Adrenal gland (tissue), 12 donors: Measurements from ENCODE around the gene IFIT1. TPM values are rescaled to one million over a fixed set of nuclear protein-coding genes. Genes with fewer than 3 reads are reported as not detected.

Source experiments
- DNase-seq, 7 donors: peaks; one replicate each; pipeline ENCODE4 v3.0.0-alpha.2; 2019 to 2020
- H3K27ac ChIP-seq, 5 donors: fragments of 200-600 bp; sonication (generic) in 4 of 5; 1 replicate in 3 of 5; 2 replicates in 2 of 5; pipeline versions ENCODE4 v1.5.1 to v1.8.0; 2016 to 2020; ENCODE audit warnings: mild to moderate bottlenecking in 1 of 5
- H3K27me3 ChIP-seq: fragments of 200-600 bp; 2 replicates; pipeline ENCODE4 v1.8.0; 2021
- H3K36me3 ChIP-seq, 2 donors: fragments of 200-600 bp; replicated peaks in 1 of 2; 1 replicate in 1 of 2; 2 replicates in 1 of 2; pipeline versions ENCODE4 v1.5.1 to v1.8.0; 2018 to 2022
- H3K4me1 ChIP-seq, 2 donors: fragments of 200-600 bp; replicated peaks in 1 of 2; 1 replicate in 1 of 2; 2 replicates in 1 of 2; pipeline versions ENCODE4 v1.5.1 to v1.8.0; 2018 to 2021
- H3K4me3 ChIP-seq, 4 donors: fragments of 200-600 bp; sonication (generic) in 3 of 4; one replicate each; pipeline ENCODE4 v1.5.1; 2016 to 2018
- H3K9me3 ChIP-seq, 3 donors: fragments of 200-600 bp; sonication (generic) in 1 of 3; replicated peaks in 1 of 3; 1 replicate in 2 of 3; 2 replicates in 1 of 3; pipeline versions ENCODE4 v1.5.1 to v1.8.0; 2016 to 2021
- POLR2A ChIP-seq, 2 donors: fragments of 450-650 bp; IDR thresholded peaks; one replicate each; pipeline ENCODE4 v1.6.1; 2017; ENCODE audit warnings: antibody characterized with exemption in 2 of 2, mild to moderate bottlenecking in 2 of 2, moderate library complexity in 1 of 2
- WGBS, 4 donors: extraction: QIAGEN DNeasy Blood & Tissue Kit in 2 of 4; methylation state at CpG; one replicate each; pipeline versions ENCODE4 v1.1.5 to v1.1.7; 2013 to 2017; 5-methylcytosine and 5-hydroxymethylcytosine counted together
- intact Hi-C, 2 donors: fragments of 100-400 bp; cut with DNase I; formaldehyde crosslinking; loops; one replicate each; pipeline versions ENCODE4 v1.14.1 to v1.15.0; 2022 to 2023
- polyA plus RNA-seq, 3 donors: library from polyadenylated mRNA; stranded (reverse); fragments of 200-250 nt in 2 of 3; fragments of 350-450 nt in 1 of 3; fragmentation: Illumina TruSeq in 1 of 3; extraction: RNeasy Lipid Tissue Mini Kit (QIAGEN cat#74804) in 1 of 3; gene quantifications; one replicate each; pipeline ENCODE4 v1.2.3, GENCODE V29; 2013 to 2014
- total RNA-seq, 9 donors: library from RNA; depleted of rRNA in 4 of 9; stranded (reverse); fragments of >200 nt in 4 of 9; fragments of 120-200 nt in 1 of 9; fragmentation: NEBNext Ultra II Directional in 1 of 9; extraction: Animal tissue kit (Norgen Biotek cat#: 25700) in 1 of 9; gene quantifications; one replicate each; pipeline versions ENCODE4 v1.1.0 to v1.2.4, GENCODE V29; 2013 to 2023
- TF ChIP-seq, protein P1 (sequence below), 6 experiments: fragments of 450-650 bp in 4 of 6; fragments of 200-600 bp in 2 of 6; sonication (generic) in 1 of 6; IDR thresholded peaks; 1 replicate in 5 of 6; 2 replicates in 1 of 6; pipeline versions ENCODE4 v1.5.1 to v1.8.0; 2016 to 2021; ENCODE audit warnings: antibody characterized with exemption in 6 of 6, mild to moderate bottlenecking in 2 of 6, moderate library complexity in 1 of 6
- donor health status: healthy with polysubstance abuse.
- donor health status: Bipolar disorder and iron deficiency.
- donor health status: DM: yes; HTN: yes; CAD: no.
- donor health status: DM: no; HTN: no; CAD: no.
- donor health status: DM: no; HTN: no; CAD: no.
- donor health status: DM: yes; HTN: yes; CAD: no.

IFIT1 gene
- total and polyA plus RNA-seq, 12 donors = 20.9 to 168 (median 62.0) TPM

DNA sequence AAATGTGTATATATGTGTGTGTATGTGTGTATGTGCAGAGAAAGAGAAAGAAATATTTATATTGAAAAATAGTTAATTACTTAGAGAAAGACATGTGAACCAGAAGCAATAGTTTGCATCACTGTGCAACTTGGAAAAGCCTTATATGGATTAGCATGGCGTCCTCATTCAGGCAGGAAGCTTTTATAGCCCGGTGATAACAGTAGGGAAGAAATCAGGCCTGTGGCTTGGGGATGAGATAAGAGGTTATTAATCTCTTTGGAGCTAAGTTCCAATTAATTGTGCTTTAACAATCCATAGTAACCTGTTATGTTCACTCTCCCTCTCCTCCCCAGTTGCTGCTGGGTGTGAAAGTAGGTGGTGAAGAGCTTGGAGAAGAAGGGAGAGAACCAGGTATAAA, 58.5 kb downstream of the IFIT1 start:
- Histone ChIP-seq H3K27me3 (no peaks in the 10 kb centered on the region), H3K4me3 (no peak overlapping the region), H3K9me3 (no peaks in the 10 kb centered on the region), H3K27ac (no peak overlapping the region), H3K4me1 (no peaks in the 10 kb centered on the region), H3K36me3 (no peaks in the 10 kb centered on the region)
- WGBS, 4 donors = 82 to 91% (median 86%) methylated on average over 2 of the region's 2 CpGs
- DNase-seq = no peak
- intact Hi-C loops = no loop called here
- no peak for TF ChIP-seq POLR2A (IDR thresholded peaks at IDR 0.05)
- TF ChIP-seq, protein P1, sequence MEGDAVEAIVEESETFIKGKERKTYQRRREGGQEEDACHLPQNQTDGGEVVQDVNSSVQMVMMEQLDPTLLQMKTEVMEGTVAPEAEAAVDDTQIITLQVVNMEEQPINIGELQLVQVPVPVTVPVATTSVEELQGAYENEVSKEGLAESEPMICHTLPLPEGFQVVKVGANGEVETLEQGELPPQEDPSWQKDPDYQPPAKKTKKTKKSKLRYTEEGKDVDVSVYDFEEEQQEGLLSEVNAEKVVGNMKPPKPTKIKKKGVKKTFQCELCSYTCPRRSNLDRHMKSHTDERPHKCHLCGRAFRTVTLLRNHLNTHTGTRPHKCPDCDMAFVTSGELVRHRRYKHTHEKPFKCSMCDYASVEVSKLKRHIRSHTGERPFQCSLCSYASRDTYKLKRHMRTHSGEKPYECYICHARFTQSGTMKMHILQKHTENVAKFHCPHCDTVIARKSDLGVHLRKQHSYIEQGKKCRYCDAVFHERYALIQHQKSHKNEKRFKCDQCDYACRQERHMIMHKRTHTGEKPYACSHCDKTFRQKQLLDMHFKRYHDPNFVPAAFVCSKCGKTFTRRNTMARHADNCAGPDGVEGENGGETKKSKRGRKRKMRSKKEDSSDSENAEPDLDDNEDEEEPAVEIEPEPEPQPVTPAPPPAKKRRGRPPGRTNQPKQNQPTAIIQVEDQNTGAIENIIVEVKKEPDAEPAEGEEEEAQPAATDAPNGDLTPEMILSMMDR (IDR thresholded peaks at IDR 0.05) = no peak

DNA sequence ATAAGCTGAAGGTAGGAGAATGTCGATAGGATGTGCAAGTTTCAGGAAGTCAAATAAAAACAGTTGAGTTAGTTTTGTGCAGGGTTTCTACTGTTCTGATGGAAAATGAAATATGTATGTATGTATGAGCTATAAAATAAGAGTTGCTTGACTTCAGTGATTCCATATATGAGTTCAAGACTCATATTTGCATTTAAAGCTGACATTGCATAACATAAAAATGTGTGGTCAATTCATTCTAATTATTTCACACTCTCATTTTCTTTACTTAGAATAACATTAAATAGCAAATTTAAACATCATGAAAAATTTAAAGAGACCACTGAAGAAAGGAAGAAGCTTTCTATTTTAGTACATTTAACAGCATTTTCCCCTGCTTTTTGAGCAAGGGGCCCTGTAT, 59.8 kb downstream of the IFIT1 start:
- 65 to 79% (median 73%) methylated on average over 1 of the region's 1 CpG for WGBS, 4 donors
- H3K27ac ChIP-seq = no peak overlapping the region
- TF ChIP-seq POLR2A (IDR thresholded peaks at IDR 0.05) = no peak
- TF ChIP-seq, protein P1 (IDR thresholded peaks at IDR 0.05) = no peak
- intact Hi-C loops = no loop called here
- H3K36me3 ChIP-seq = no peaks in the 10 kb centered on the region
- no peak overlapping the region for H3K4me3 ChIP-seq
- no peaks in the 10 kb centered on the region for H3K27me3 ChIP-seq
- DNase-seq = no peak
- H3K9me3 ChIP-seq = no peaks in the 10 kb centered on the region
- H3K4me1 ChIP-seq = no peaks in the 10 kb centered on the region

DNA sequence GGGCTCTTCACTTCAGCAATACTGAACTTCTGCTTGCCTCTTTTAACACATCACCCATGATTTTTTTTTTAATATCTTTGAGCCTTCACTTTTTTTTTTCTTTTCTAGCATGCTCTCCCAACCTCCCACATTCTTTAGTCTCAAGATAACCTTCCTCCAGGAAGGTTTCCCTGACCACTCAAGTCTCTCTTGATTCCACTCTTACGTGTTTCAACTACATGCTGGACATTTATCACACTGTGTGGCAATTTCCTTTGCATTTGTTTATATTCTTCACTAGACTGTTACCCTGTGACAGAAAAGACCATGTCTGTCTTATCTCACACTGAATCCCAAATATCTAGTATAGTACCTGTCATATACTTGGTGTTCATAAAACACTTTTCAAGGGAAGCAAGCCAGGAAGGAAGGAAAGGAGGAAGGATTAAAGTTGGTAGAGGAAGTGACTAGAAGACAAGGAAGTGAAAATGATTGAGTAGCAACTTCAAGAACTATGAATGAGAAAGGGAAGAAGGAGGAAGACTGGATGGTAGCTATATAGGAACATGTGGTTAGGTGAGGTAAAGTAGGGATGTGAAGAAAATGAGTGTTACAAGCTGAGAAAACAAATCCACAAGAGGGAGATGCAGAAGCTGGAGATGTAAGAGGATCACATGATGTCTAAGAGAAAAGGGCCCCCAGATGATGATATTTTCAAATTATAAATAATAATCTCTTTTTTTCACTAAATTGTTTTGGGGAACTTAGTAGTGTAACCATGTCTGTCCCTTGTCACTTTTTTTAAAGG, 62.3 kb downstream of the IFIT1 start:
- 36 to 68% (median 59%) methylated on average over 1 of the region's 1 CpG for WGBS, 4 donors

More for the DNA sequence above, 62.3 kb downstream of the IFIT1 start:
- intact Hi-C loops = no loop called here
- no peaks in the 10 kb centered on the region for H3K36me3 ChIP-seq
- no peak overlapping the region for H3K4me3 ChIP-seq
- H3K27me3 ChIP-seq = no peaks in the 10 kb centered on the region
- DNase-seq = no peak
- no peaks in the 10 kb centered on the region for H3K4me1 ChIP-seq
- no peak for TF ChIP-seq POLR2A (IDR thresholded peaks at IDR 0.05)
- TF ChIP-seq, protein P1 (IDR thresholded peaks at IDR 0.05) = no peak
- no peaks in the 10 kb centered on the region for H3K9me3 ChIP-seq
- no peak overlapping the region for H3K27ac ChIP-seq

Other genes starting within 250 kb of the IFIT1 start
- gene CH25H, start 185.3 kb upstream of the IFIT1 start, total RNA-seq = 10 to 100 TPM in 4 of 9 donors, 1 to 10 TPM in 4, not detected in 1; 1.8 to 16.3 (median 8.8) TPM
- 1 to 10 TPM in 1 of 3 donors, under 1 TPM in 2; 0.80 to 2.9 (median 0.81) TPM for gene CH25H, start 185.3 kb upstream of the IFIT1 start, polyA plus RNA-seq
- gene LIPA, start 140.8 kb upstream of the IFIT1 start, total RNA-seq = 100 to 1,000 TPM in 6 of 9 donors, 10 to 100 TPM in 3; 76.6 to 202 (median 109) TPM
- gene LIPA, start 140.8 kb upstream of the IFIT1 start, polyA plus RNA-seq = 100 to 1,000 TPM in 1 of 3 donors, 10 to 100 TPM in 2; 15.9 to 153 (median 29.8) TPM
- gene IFIT2, start 90.6 kb upstream of the IFIT1 start, total RNA-seq = 10 to 100 TPM in 6 of 9 donors, 1 to 10 TPM in 3; 5.5 to 18.6 (median 12.5) TPM
- gene IFIT2, start 90.6 kb upstream of the IFIT1 start, polyA plus RNA-seq = 10 to 100 TPM in 1 of 3 donors, 1 to 10 TPM in 2; 4.0 to 30.0 (median 6.0) TPM
- gene IFIT3, start 64.6 kb upstream of the IFIT1 start, total RNA-seq = 10 to 100 TPM; 16.0 to 34.5 (median 27.0) TPM
- 10 to 100 TPM in 2 of 3 donors, 1 to 10 TPM in 1; 8.1 to 88.6 (median 14.9) TPM for gene IFIT3, start 64.6 kb upstream of the IFIT1 start, polyA plus RNA-seq
- gene IFIT1B, start 14.6 kb upstream of the IFIT1 start, total RNA-seq = 1 to 10 TPM in 1 of 9 donors, under 1 TPM in 2, not detected in 6; 0.16 to 1.7 (median 0.30) TPM
- under 1 TPM in 1 of 3 donors, not detected in 2; 0.07 TPM for gene IFIT1B, start 14.6 kb upstream of the IFIT1 start, polyA plus RNA-seq
- 10 to 100 TPM in 8 of 9 donors, 1 to 10 TPM in 1; 6.7 to 38.9 (median 19.3) TPM for gene IFIT5, start 21.9 kb downstream of the IFIT1 start, total RNA-seq
- 10 to 100 TPM in 1 of 3 donors, 1 to 10 TPM in 2; 6.9 to 38.4 (median 8.5) TPM for gene IFIT5, start 21.9 kb downstream of the IFIT1 start, polyA plus RNA-seq
- 1 to 10 TPM in 1 of 9 donors, under 1 TPM in 7, not detected in 1; 0.25 to 1.3 (median 0.51) TPM for gene SLC16A12, start 143.0 kb downstream of the IFIT1 start, total RNA-seq
- gene SLC16A12, start 143.0 kb downstream of the IFIT1 start, polyA plus RNA-seq = 1 to 10 TPM in 1 of 3 donors, under 1 TPM in 2; 0.44 to 2.4 (median 0.88) TPM